ENCODE measurements around the gene SEC22C.
"Not testable (repeated sequence)": the region's sequence is repeated elsewhere in the genome, so short reads cannot be mapped to it uniquely, and the experiment has no call there.

Gene SEC22C

GRCh38 chr3:42579346-42579745 is 2.4 kb downstream of the SEC22C start:
- DNase-seq: not testable (repeated sequence)

GRCh38 chr3:42578054-42578453 is 3.7 kb downstream of the SEC22C start:
- no peak for DNase-seq

GRCh38 chr3:42575137-42575741 is 6.5 kb downstream of the SEC22C start:
- DNase-seq: no peak

- DNase-seq: peak; percentile 43 to 55
Measured at GRCh38 chr3:42572278-42572677, 9.5 kb downstream of the SEC22C start.

GRCh38 chr3:42569593-42570142 is 12.1 kb downstream of the SEC22C start:
- no peak for DNase-seq

GRCh38 chr3:42562047-42562907 is 19.5 kb downstream of the SEC22C start:
- no peak for DNase-seq

GRCh38 chr3:42557854-42558253 is 23.9 kb downstream of the SEC22C start:
- no peak for DNase-seq

- DNase-seq: not testable (repeated sequence)
Measured at GRCh38 chr3:42556817-42557216, 24.9 kb downstream of the SEC22C start.

- no peak for DNase-seq
Measured at GRCh38 chr3:42556089-42556632, 25.6 kb downstream of the SEC22C start.

GRCh38 chr3:42552830-42553229 is 28.9 kb downstream of the SEC22C start:
- DNase-seq: no peak

GRCh38 chr3:42550250-42550649 is 31.5 kb downstream of the SEC22C start:
- DNase-seq: no peak

GRCh38 chr3:42549131-42549530 is 32.6 kb downstream of the SEC22C start:
- DNase-seq: no peak

- DNase-seq: peak; percentile 12 to 39
Measured at GRCh38 chr3:42547401-42547945, 34.3 kb downstream of the SEC22C start.

GRCh38 chr3:42546691-42547213 is 35.0 kb downstream of the SEC22C start:
- no peak for DNase-seq

GRCh38 chr3:42545284-42545900 is 36.4 kb downstream of the SEC22C start:
- DNase-seq: no peak

- DNase-seq: peak; percentile 79 to 86
Measured at GRCh38 chr3:42544492-42545283, 37.1 kb downstream of the SEC22C start.

- no peak for DNase-seq
Measured at GRCh38 chr3:42541079-42541478, 40.7 kb downstream of the SEC22C start.

- peak; percentile 16 to 18 for DNase-seq
Measured at GRCh38 chr3:42539871-42540714, 41.7 kb downstream of the SEC22C start.

- DNase-seq: no peak
Measured at GRCh38 chr3:42537350-42537749, 44.4 kb downstream of the SEC22C start.

GRCh38 chr3:42535981-42536784 is 45.6 kb downstream of the SEC22C start:
- DNase-seq: no peak
